Measurements from ENCODE around the gene MPPE1. TPM values are rescaled to one million over a fixed set of nuclear protein-coding genes. Genes with fewer than 3 reads are reported as not detected.

Gene MPPE1
- total RNA-seq, 1 experiment from 2014 or later, result 21.4 TPM

DNA sequence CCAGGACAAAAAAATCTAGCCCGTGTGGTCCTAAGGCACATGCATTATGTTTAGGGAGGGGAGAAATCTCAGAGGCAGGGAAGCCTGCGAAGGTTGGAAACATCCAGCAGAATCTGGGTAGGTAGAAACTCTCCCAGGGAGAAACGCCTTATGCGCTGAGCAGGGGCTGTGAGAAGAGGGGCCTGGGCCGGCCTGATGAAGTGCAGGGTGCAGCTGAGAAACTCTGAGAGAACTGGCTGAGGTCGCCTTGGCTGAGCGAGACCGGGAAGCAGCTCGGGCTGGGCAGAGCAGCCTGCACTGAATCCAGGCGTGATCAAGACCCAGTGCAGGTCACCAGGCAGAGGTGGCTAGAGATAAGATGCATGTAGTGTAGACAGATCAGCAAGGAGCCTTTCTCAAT is 41.8 kb downstream of the MPPE1 start:
- ATAC-seq (no peak), DNase-seq (ENCODE audit: low read depth, low spot score) (no peak)
- intact Hi-C loops (cut with micrococcal nuclease), result no loop called here
- Histone ChIP-seq H3K27ac (ENCODE audit: low read depth, low read length) (no peak overlapping the region), H3K9me2 (ENCODE audit: insufficient read depth) (no peaks in the 10 kb centered on the region), H3K36me3 (ENCODE audit: control insufficient read depth in 1 of 2, insufficient read depth in 2 of 2, low read length in 2 of 2) (no peaks in the 10 kb centered on the region), H3K27me3 (ENCODE audit: insufficient read depth, low read length) (no peaks in the 10 kb centered on the region), H4K20me1 (ENCODE audit: insufficient read depth) (no peaks in the 10 kb centered on the region), H3K4me2 (ENCODE audit: low read length) (no peak overlapping the region), H3K4me3 (replicated peaks in 1 of 2; ENCODE audit: low read depth in 1 of 2, low read length in 2 of 2) (no peak overlapping the region), H3K4me1 (ENCODE audit: control insufficient read depth in 1 of 2, insufficient read depth in 2 of 2, low read length in 2 of 2) (peaks cover 0 to 3% of the 10 kb centered on the region in 2 experiments; a peak in 1 of 4 replicates), H3K9me3 (ENCODE audit: control insufficient read depth in 1 of 2, insufficient read depth in 1 of 2, low read depth in 1 of 2, low read length in 2 of 2) (no peaks in the 10 kb centered on the region), H2AFZ (ENCODE audit: low read depth, low read length, poor library complexity, severe bottlenecking) (no peak overlapping the region), H3K79me2 (ENCODE audit: insufficient read depth, low read length) (no peaks in the 10 kb centered on the region), H3K9ac (ENCODE audit: low read length) (no peak overlapping the region)
- ChIA-PET RAD21 (ENCODE audit: low non-redundant PET in 1 of 2, low total read pairs in 2 of 2, uncharacterized antibody in 2 of 2, unreplicated experiment in 2 of 2) (no interaction called here), POLR2A (no interaction called here), CTCF (no interaction called here)
- BruUV-seq (replicated peaks), result no TSS peak
- no peak for TF ChIP-seq SRF (IDR thresholded peaks at IDR 0.05; ENCODE audit: low read depth)
- TF ChIP-seq EGR1 (IDR thresholded peaks at IDR 0.05; ENCODE audit: low read depth), result no peak
- TF ChIP-seq SIN3A (IDR thresholded peaks at IDR 0.05; ENCODE audit: low read depth), result no peak

DNA sequence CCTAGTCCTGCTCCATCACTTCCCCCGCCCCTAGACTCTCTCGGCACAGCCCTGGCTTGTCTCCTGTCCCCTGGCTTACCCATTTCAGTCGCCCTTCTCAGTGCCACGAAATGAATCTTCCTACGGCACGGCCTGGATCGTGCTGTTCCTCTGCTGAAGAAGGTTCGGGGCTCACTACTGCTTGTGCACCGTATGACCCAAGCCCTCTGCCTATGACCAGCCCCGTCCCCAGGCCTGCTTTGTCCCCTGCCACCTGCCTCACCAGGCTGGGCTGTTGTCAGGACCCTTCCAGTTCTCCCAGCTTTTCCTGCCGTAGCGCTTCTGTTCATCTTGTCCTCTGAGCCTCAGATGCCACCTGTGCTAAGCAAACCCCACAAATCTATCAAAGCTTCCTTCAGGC is 43.0 kb downstream of the MPPE1 start:
- DNase-seq (ENCODE audit: low read depth, low spot score) (no peak), ATAC-seq (no peak)
- Histone ChIP-seq H3K27me3 (ENCODE audit: insufficient read depth, low read length) (no peaks in the 10 kb centered on the region), H2AFZ (ENCODE audit: low read depth, low read length, poor library complexity, severe bottlenecking) (no peak overlapping the region), H3K4me2 (ENCODE audit: low read length) (no peak overlapping the region), H3K9ac (ENCODE audit: low read length) (no peak overlapping the region), H3K27ac (ENCODE audit: low read depth, low read length) (no peak overlapping the region), H4K20me1 (ENCODE audit: insufficient read depth) (no peaks in the 10 kb centered on the region), H3K9me2 (ENCODE audit: insufficient read depth) (no peaks in the 10 kb centered on the region), H3K79me2 (ENCODE audit: insufficient read depth, low read length) (no peaks in the 10 kb centered on the region), H3K4me3 (replicated peaks in 1 of 2; ENCODE audit: low read depth in 1 of 2, low read length in 2 of 2) (no peak overlapping the region), H3K36me3 (ENCODE audit: control insufficient read depth in 1 of 2, insufficient read depth in 2 of 2, low read length in 2 of 2) (no peaks in the 10 kb centered on the region), H3K9me3 (ENCODE audit: control insufficient read depth in 1 of 2, insufficient read depth in 1 of 2, low read depth in 1 of 2, low read length in 2 of 2) (no peaks in the 10 kb centered on the region), H3K4me1 (ENCODE audit: control insufficient read depth in 1 of 2, insufficient read depth in 2 of 2, low read length in 2 of 2) (peaks cover 7 to 15% of the 10 kb centered on the region in 2 experiments)
- ChIA-PET POLR2A (no interaction called here), RAD21 (ENCODE audit: low non-redundant PET in 1 of 2, low total read pairs in 2 of 2, uncharacterized antibody in 2 of 2, unreplicated experiment in 2 of 2) (no interaction called here), CTCF (no interaction called here)
- intact Hi-C loops (cut with micrococcal nuclease), result no loop called here
- no TSS peak for BruUV-seq (replicated peaks)
- TF ChIP-seq ZNF274 (IDR thresholded peaks at IDR 0.05; ENCODE audit: low read depth, low read length) (no peak), ELF1 (IDR thresholded peaks at IDR 0.05; ENCODE audit: borderline replicate concordance, low read depth) (no peak), TCF7L2 (IDR thresholded peaks at IDR 0.05; ENCODE audit: borderline replicate concordance, extremely low read depth, insufficient read depth, insufficient read length) (no peak), SIN3A (IDR thresholded peaks at IDR 0.05; ENCODE audit: low read depth) (no peak), EGR1 (IDR thresholded peaks at IDR 0.05; ENCODE audit: low read depth) (no peak), RAD21 (IDR thresholded peaks at IDR 0.05; ENCODE audit: low read depth) (no peak), ZFX (IDR thresholded peaks at IDR 0.05) (no peak), EZH2 (IDR thresholded peaks at IDR 0.05) (no peak), POLR2A (IDR thresholded peaks at IDR 0.05; ENCODE audit: borderline replicate concordance, extremely low read depth, insufficient read depth, insufficient read length) (no peak), JUND (IDR thresholded peaks at IDR 0.05) (no peak)
- TF ChIP-seq, protein P1, sequence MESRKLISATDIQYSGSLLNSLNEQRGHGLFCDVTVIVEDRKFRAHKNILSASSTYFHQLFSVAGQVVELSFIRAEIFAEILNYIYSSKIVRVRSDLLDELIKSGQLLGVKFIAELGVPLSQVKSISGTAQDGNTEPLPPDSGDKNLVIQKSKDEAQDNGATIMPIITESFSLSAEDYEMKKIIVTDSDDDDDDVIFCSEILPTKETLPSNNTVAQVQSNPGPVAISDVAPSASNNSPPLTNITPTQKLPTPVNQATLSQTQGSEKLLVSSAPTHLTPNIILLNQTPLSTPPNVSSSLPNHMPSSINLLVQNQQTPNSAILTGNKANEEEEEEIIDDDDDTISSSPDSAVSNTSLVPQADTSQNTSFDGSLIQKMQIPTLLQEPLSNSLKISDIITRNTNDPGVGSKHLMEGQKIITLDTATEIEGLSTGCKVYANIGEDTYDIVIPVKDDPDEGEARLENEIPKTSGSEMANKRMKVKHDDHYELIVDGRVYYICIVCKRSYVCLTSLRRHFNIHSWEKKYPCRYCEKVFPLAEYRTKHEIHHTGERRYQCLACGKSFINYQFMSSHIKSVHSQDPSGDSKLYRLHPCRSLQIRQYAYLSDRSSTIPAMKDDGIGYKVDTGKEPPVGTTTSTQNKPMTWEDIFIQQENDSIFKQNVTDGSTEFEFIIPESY (IDR thresholded peaks at IDR 0.05; ENCODE audit: extremely low read depth, insufficient replicate concordance, low read length), result no peak
- TF ChIP-seq, protein P2, sequence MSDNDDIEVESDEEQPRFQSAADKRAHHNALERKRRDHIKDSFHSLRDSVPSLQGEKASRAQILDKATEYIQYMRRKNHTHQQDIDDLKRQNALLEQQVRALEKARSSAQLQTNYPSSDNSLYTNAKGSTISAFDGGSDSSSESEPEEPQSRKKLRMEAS (IDR thresholded peaks at IDR 0.05), result no peak
- TF ChIP-seq, protein P3, sequence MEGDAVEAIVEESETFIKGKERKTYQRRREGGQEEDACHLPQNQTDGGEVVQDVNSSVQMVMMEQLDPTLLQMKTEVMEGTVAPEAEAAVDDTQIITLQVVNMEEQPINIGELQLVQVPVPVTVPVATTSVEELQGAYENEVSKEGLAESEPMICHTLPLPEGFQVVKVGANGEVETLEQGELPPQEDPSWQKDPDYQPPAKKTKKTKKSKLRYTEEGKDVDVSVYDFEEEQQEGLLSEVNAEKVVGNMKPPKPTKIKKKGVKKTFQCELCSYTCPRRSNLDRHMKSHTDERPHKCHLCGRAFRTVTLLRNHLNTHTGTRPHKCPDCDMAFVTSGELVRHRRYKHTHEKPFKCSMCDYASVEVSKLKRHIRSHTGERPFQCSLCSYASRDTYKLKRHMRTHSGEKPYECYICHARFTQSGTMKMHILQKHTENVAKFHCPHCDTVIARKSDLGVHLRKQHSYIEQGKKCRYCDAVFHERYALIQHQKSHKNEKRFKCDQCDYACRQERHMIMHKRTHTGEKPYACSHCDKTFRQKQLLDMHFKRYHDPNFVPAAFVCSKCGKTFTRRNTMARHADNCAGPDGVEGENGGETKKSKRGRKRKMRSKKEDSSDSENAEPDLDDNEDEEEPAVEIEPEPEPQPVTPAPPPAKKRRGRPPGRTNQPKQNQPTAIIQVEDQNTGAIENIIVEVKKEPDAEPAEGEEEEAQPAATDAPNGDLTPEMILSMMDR (IDR thresholded peaks at IDR 0.05 in 2 of 3, conservative IDR thresholded peaks at IDR 0.05 in 1 of 3; ENCODE audit: borderline replicate concordance in 1 of 3, insufficient read depth in 1 of 3, low read depth in 2 of 3, low read length in 2 of 3), result no peak

All from HCT116 (cell line).